Measurements from ENCODE around the gene DHRS3.
"Not testable (repeated sequence)": the region's sequence is repeated elsewhere in the genome, so short reads cannot be mapped to it uniquely, and the experiment has no call there.

The DHRS3 gene, protein sequence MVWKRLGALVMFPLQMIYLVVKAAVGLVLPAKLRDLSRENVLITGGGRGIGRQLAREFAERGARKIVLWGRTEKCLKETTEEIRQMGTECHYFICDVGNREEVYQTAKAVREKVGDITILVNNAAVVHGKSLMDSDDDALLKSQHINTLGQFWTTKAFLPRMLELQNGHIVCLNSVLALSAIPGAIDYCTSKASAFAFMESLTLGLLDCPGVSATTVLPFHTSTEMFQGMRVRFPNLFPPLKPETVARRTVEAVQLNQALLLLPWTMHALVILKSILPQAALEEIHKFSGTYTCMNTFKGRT

DNA sequence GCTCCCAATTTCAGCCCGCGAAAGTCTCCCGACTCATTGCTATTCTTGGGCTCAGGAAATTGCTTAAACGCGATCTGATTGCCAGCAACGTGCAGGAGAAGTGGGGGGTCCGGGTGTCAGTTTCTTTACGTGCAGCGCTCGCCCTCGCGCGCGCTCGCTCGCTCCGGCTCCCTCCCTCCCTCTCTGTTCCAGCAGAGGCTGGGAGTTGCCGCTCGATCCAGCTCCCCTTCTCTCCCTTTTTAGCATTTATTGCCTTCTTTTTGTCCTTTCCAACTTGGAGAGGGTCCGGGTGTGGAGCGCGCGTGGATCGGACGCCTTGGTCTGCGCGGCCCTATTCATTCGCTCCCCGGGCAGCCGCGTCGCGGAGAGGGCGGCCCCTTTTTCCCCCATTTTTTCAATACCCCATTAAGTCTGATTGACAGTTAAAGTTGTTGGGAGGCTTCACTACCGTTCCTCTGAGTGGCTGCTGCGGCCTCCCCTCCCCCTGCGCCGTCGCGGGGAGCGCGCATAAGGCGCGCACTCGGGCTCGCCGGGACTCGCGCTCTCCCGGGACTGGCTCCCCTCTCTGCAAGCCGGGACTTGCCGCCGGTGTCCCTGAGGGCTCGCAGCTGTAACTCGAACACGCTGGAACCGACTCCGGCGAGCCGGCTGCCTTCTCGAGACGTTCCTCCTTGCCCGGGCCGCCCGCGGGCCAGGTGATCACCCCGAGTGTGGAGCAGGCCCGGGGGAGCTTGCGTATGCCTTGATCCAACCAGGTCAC lies at the start of gene DHRS3:
Gene DHRS3, minus strand, starts transcription at position 310 of the 760 bp plus-strand sequence. CDS start 862 bp downstream, outside the sequence.
- DNase-seq (ENCODE audit: low spot score), result peak; percentile 65

DNA sequence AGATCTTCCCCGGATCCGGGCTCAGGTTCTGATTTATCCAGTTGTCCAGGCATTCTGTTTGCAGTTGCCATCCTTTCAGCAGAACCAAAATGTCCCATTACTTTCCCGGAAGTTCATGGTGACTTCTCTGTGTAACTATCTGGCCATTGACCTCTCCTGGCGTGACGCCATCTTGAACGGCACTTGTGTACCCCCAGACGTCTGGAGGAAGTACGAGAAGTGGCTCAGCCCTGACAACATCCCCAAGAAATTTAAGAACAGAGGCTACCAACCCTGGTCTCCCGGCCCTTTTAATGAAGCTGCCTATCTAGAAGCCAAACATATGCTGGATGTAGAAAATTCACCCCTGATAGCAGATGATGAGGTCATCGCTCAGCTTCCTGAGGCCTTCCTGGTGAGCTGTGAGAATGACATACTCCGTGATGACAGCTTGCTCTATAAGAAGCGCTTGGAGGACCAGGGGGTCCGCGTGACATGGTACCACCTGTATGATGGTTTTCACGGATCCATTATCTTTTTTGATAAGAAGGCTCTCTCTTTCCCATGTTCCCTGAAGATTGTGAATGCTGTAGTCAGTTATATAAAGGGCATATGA lies 48.2 kb upstream of the DHRS3 start:
- no peak for DNase-seq (ENCODE audit: low spot score)

DNA sequence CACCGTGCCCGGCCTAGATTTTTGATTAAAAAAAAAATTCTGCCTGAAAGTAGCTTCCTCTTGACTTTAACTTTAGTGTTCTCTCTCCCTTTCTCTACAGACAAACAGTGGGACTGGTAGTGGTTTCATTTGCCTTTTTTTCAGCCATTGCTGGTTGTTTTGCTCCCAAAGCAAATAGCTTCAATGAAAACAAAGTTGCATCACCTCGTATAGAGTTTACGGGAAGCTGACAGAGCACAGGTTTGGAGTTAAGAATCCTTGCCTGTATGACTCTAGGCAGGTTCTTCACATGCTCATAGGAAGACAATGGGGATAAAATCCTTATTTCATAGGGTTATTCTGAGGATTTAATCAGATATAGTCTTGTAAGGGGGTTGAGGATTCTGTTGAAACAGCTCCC lies 47.5 kb upstream of the DHRS3 start:
- no peak for DNase-seq (ENCODE audit: low spot score)

DNA sequence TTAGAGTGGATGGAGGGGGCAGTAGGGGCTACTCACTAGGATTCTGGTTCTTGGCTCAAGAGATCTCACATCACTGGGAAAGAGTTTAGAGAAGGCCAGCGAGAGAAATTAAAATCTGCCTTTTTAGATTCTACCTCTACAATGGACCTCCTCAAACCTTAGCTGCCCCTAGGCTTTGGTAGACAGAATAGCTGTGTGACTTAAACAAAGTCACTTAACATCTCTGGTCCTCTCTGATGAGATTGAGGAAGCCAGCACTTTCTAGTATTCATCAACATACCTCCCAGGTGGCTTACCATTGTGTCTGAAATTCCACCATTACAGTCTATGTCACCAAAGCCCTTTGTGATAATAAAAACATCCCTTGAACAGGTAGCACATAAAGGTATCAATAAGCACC lies 44.5 kb upstream of the DHRS3 start:
- no peak for DNase-seq (ENCODE audit: low spot score)

DNA sequence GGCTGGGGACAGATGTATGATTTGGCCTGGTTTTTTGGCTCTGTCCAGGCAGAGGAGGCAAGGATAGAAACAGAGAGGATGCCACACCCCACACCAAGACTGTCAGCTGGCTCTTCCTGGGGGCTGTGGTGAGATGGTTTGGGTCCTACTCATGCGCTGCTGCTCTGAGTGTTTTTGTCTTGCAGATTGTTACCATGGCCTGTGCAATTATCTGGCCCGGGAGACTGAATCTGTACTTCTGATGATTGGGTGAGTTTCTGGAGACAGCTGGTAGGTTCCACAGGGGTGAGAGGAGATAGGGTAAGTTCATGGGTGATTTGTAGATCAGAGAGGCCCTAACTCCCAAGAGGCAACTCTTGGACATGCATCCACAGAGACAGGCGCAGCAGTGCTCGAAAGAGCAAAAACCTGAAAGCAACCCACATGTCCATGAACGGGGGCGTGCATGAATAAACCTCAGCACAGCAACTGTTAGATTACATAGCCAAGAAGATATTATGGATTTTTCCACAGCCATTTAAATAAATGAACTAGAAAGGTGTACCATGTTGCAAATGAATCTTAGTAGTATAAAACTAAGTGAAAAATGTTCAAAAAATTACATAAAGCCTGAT lies 43.7 kb upstream of the DHRS3 start:
- no peak for DNase-seq (ENCODE audit: low spot score)

DNA sequence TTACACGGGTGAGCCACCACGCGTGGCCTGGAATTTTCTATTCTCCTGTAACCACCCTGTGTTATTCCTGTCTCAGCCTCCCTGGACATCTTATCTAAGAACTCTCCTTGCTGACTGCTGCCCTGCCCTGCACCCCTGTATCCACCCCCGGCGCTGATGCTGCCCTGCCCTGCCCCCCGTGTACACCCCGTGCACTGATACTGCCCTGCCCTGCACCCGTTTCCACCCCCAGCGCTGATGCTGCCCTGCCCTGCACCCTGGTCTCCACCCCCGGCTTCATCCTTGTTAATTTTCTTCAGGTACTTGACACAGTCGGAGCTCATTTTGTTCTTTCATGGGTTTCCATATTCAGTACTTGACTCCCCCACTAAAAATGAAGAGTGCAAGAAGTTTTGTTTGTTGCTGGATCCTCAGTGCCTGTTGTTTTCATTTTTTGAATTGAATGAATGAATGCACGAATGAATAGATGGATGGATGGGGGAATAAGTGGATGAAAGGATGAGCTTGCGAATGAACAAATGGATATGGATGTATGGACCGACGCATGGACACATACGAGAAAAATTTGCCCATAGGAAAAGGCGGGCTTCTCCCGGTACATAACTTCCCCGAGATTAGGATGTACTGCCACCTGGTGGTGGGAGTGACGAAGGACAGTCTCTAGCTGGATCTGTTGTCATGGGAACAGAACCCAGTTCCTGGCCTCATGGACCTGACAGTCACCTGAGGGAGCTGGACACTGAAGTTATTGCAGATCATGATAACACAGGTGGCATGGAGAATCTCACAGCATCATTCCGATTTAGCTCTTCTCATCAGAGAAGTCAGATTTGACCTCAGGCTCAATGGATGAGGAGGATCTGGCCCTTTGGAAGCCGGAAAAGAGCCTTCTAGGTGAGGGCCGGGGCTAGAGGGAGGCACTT lies 40.8 kb upstream of the DHRS3 start:
- DNase-seq (ENCODE audit: low spot score), result peak; percentile 87

DNA sequence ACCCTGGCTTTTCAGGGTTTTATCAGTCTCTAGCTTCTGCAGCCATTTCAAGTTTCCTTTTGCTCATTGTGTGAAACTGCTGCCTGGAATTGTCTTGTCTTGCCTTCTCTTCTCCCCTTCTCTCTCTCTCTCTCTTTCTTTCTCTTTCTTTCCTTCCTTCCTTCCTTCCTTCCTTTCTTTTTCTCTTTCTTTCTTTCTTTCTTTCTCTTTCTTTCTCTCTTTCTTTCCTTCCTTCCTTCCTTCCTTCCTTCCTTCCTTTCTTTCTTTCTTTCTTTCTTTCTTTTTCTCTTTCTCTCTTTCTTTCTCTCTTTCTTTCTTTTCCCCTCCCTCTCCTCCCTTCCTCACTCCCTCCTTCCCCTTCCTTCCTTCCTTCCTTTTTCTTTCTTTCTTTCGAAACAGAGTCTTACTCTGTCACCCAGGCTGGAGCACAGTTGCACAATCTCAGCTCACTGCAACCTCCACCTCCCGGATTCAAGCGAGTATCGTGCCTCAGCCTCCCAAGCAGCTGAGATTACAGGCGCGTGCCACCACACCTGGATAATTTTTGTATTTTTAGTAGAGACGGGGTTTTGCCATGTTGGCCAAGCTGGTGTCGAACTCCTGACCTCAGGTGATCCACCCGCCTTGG lies 40.0 kb upstream of the DHRS3 start:
- DNase-seq (ENCODE audit: low spot score), result not testable (repeated sequence)

DNA sequence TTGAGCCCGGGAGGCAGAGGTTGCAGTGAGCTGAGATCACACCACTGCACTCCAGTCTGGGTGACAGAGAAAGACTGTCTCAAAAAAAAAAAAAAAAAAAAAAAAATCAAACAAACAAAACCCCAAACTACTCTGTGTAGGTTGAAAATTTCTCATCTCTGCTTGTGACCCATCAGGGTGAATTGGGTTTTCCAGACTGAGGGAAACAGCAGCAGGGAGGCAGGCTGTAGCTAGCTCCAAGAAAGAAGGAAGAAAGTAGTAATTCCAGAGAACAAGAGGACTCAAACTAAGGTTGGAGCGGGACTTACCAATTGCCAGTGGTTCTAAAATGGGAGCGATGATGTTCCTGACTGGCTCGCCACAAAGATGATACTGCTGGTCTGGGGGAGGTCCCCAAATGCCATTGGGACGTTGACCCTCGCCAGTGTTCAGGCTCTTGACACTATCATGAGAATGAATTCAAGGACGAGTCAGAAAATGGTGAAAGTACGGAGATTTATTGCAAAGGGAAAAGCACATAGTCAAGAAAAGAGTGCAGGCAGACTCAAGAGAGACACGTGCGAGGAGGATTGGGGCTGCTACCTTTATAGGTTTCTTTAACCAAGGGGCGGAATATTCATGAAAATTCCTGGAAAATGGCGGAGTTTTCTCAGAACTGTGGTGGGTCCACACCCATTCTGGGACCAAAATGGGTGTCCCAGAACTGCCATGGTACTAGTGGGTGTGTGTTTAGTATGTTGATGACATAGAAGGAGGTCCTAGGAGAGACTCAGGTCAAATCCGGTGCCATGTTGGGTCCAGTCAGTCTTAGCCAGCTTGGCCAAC lies 39.3 kb upstream of the DHRS3 start:
- no peak for DNase-seq (ENCODE audit: low spot score)

DNA sequence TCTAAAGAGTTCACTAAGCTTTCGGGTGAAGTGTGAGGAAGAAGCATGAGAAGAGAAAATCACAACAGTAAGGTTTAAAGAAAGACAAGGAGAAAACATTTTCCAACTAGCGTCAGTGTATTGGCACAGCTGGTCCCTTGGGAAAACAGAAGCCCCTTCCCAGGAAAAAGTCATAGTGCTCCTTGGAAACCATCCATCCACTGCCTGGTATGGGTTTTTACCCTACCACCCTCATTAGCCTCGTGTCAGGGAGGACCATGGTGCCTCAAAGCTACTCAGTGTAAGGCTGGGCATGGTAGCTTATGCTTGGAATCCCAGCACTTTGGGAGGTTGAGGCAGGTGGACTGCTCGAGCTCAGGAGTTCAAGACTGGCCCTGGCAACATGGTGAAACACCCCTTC lies 38.6 kb upstream of the DHRS3 start:
- no peak for DNase-seq (ENCODE audit: low spot score)

DNA sequence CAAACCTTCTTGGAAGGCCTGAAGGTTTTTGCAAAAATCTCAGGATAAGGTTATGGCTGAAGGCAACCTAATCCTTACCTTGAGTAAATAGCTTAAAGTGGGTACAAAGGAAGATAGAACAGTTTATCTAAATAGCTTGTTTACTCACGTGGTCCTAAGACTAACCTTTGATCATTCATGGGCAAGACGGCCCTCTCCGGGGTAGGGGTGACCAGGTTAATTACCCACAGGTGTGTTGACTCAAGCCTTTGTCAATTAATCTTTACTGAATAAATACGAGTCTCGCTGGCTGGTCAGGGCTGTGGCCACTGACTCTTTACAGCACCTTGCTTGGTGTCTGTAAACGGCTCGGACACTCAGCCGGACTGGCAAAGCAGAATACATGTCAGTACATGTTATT lies 36.6 kb upstream of the DHRS3 start:
- DNase-seq (ENCODE audit: low spot score), result no peak

DNA sequence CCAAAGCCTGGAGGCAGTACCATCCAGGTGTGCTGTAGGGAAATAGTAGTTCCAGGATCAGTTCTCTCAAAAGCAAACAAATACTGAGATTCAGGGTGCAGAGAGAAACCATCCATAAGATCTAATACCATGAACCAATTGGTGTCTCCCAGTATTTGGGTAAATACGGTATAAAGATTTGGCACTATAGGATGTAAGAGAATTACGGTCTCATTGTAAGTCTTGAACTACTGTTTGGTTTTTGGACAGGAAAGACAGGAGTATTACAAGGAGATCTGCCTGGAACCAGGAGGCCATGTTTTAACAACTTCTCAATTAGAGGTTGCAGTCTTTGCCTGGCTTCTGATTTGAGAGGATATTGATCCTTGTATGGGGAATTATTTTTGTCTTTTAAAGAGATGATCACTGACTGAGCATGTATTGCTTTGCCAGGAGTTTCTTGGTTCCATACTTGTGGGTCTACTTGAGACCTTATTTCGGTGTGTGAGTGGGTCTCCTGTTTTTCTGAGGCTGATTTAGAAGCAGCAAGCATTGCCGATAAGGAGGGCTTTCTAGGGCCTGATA lies 36.1 kb upstream of the DHRS3 start:
- no peak for DNase-seq (ENCODE audit: low spot score)

DNA sequence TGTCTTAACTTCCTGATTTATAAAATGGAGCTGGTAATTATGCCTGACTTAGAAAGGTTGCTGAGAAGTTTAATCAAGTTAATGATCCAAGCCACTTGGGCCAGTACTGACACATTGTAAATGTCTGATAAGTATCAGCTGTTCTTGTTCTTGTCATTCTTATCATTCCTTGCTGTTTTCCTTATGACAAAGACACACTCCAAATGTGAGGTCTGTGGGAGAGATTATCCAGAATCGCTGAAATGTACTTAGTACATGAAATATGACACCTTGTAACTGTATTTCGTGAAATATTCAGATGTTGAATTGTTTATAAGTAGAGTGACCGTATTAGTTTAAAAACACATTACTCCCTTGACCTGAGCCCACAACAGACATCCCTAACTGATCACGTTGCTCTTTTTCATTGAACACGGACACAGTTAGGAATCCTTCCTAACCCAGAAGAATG lies 32.0 kb upstream of the DHRS3 start:
- no peak for DNase-seq (ENCODE audit: low spot score)

DNA sequence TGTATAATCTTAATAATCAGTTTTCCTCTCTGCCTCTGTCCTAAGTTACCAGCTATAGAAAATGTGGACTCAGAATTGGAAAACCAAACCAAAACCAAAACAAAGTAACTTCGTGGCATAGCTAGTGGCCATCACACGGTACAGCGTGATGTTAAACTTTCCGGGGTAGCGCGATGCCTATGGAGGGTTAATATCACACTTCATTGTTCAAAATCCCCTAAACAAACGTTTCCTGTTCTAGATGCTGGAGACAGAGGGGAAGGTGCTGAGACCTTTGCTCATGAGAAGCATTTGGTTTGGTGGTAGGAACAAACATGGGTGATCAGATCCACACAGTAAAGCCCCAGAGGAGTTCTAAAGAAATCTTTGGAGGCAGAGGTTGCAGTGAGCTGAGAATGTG lies 30.7 kb upstream of the DHRS3 start:
- no peak for DNase-seq (ENCODE audit: low spot score)

DNA sequence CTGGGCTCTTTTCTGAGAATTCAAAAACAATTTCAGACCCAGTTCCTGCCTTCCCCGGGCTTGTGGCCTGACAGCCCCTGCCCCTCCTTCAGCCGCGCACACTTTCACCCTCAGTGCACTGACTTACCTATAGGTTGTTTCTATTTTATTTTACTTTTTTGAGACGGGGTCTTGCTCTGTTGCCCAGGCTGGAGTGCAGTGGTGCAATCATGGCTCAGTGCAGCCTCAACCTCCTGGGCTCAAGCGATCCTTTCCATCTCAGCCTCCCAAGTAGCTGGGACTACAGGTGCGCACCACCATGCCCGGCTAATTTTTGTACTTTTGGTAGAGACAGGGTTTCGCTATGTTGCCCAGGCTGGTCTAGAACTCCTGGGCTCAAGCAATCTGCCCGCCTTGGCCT lies 27.4 kb upstream of the DHRS3 start:
- not testable (repeated sequence) for DNase-seq (ENCODE audit: low spot score)

DNA sequence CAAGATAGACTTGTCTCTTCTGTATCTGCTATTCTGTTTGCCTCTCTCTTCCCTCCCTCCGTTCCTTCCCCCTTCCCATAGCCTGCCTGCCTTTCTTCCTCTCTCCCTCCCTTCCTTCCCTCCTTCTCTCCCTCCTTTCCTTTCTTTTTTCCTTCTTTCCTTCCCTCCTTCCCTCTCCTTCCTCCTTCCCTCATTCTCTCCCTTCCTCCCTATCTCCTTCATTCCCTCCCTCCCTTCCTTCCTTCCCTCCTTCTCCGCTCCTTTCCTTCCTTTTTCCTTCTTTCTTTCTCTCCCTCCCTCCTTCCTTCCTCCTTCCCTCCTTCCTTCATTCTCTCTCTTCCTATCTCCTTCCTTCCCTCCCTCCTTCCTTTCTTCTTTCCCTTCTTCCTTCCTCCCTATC lies 26.8 kb upstream of the DHRS3 start:
- no peak for DNase-seq (ENCODE audit: low spot score)

DNA sequence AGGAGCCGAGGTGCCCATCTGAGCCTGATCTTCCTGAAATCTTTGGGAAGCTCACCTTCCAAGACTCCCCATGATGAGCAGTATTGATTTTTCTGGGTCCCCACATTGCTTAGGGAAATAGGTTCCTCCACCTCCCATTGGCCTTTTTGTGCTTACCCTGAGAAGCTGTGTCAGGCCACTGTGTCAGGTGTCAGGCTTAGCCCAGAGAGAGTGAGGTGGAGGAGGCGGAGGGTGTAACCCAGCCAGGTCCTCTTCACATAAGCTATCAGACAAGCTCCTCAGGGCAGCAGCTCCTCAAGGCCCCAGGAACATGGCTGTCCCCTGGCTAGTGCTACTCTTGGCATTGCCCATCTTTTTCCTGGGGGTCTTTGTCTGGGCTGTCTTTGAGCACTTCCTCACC lies 26.2 kb upstream of the DHRS3 start:
- no peak for DNase-seq (ENCODE audit: low spot score)

DNA sequence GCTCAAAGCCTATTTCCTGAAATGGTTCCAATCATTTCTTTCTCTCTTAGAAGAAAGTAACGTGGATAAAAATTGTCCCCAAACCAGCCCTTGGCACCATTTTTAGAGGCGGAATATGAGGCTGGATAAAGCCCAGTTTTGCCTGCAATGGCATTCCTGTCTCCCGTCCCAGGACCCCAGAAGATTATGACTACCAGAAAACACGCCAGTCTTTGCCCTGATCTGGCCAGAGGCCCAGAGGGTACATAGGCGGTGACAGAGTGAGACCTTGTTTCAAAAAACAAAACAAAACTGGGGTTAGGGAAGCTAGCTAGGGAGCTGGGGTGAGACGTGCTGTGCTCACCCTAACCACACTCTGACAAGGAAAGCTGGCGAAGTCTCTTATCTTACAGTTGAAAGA lies 25.8 kb upstream of the DHRS3 start, which contains the start of gene AADACL4:
Gene AADACL4, plus strand, starts transcription at position 301 of the 400 bp plus-strand sequence. CDS start 462 bp downstream, outside the sequence.
- DNase-seq (ENCODE audit: low spot score), result no peak

DNA sequence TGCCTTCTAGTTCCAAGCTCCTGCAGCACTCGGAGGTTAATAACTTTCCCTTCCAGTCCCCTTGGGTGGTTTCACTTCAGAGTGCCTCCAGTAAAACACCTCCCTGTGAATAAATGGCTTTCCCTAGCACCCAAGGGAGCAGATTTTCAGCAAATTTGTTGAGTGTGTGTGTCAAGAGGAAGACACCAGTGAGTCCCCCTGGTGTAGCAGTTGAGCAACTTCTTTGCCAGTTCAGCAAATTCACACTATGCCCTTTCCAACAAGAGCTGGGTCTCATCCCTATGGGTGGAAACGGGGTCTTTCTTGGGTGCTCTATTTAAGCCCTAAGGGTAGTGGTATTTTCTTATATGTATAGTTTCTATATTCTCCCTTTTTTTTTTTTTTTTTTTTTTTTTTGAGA lies 25.1 kb upstream of the DHRS3 start:
- DNase-seq (ENCODE audit: low spot score), result no peak

DNA sequence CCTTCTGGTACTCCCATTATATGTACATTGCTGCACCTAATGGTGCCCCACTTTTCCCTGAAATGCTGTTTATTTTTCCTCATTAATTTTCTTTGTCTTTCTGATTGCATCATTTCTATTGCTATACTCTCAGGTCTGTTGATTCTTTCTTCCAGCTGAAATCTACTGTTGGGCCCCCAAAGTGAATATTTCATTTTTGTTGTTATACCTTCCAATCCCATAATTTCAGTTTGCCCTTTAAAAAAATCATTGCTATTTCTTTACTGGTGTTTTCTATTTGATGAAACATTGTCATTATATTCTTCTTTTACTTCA lies 22.9 kb upstream of the DHRS3 start:
- DNase-seq (ENCODE audit: low spot score), result no peak
